Naive thymus-derived CD4-positive, alpha-beta T cell (primary cell): Measurements from ENCODE around the gene C5orf63. TPM values are rescaled to one million over a fixed set of nuclear protein-coding genes. Genes with fewer than 3 reads are reported as not detected.
"Not testable (repeated sequence)": the region's sequence is repeated elsewhere in the genome, so short reads cannot be mapped to it uniquely, and the experiment has no call there.

Experiments used
- ATAC-seq: fragments of 150-1000 bp; cut with Tn5 transposase; 2 replicates; pipeline ENCODE4 v1.10.0; 2021; ENCODE audit warnings: mild to moderate bottlenecking, moderate library complexity
- CTCF ChIA-PET: fragments of 350-600 bp; sonication (Branson Sonifier 250); formaldehyde crosslinking; loops from one replicate; lab custom pipeline; 2021; ENCODE audit warnings: antibody characterized with exemption; lab: Charles Lee
- POLR2A ChIA-PET: fragments of 350-600 bp; sonication (Branson Sonifier 250); formaldehyde crosslinking; loops from one replicate; lab custom pipeline; 2021; ENCODE audit warnings: antibody characterized with exemption, inconsistent platforms; lab: Charles Lee
- DNase-seq, 9 donors: peaks; one replicate each; pipeline versions ENCODE4 v3.0.0 to v3.0.0-alpha.2; 2020 to 2022; ENCODE audit warnings: mixed read lengths in 1 of 9
- H3K27ac ChIP-seq: one replicate; pipeline ENCODE4 v1.7.0; 2013; ENCODE audit warnings: mild to moderate bottlenecking, low read depth, low read length, moderate library complexity
- H3K27me3 ChIP-seq, 2 donors: one replicate each; pipeline ENCODE4 v1.7.0; 2013; ENCODE audit warnings: low read length in 2 of 2, mild to moderate bottlenecking in 2 of 2, moderate library complexity in 2 of 2; ENCODE audit not compliant: control insufficient read depth in 2 of 2, insufficient read depth in 2 of 2
- H3K36me3 ChIP-seq, 3 experiments: 1 replicate in 2 of 3; 2 replicates in 1 of 3; pipeline ENCODE4 v1.7.0; 2013; ENCODE audit warnings: low read length in 3 of 3, mild to moderate bottlenecking in 3 of 3, moderate library complexity in 1 of 3; ENCODE audit not compliant: insufficient read depth in 3 of 3, control insufficient read depth in 2 of 3
- H3K4me1 ChIP-seq, 2 donors: one replicate each; pipeline ENCODE4 v1.7.0; 2013; ENCODE audit warnings: low read length in 2 of 2, mild to moderate bottlenecking in 2 of 2, moderate library complexity in 1 of 2; ENCODE audit not compliant: control insufficient read depth in 2 of 2, insufficient read depth in 2 of 2
- H3K4me3 ChIP-seq: 2 replicates; pipeline ENCODE4 v1.7.0; 2013; ENCODE audit warnings: mild to moderate bottlenecking, low read length
- H3K9me3 ChIP-seq, 3 experiments: 1 replicate in 2 of 3; 2 replicates in 1 of 3; pipeline ENCODE4 v1.7.0; 2013; ENCODE audit warnings: low read length in 3 of 3; ENCODE audit not compliant: control insufficient read depth in 2 of 3
- H3K27ac Mint-ChIP-seq, 9 donors: one replicate each; pipeline ENCODE4 v1.8.0; 2020 to 2022; ENCODE audit warnings: mixed read lengths in 9 of 9, mild to moderate bottlenecking in 8 of 9, moderate library complexity in 5 of 9, inconsistent platforms in 2 of 9
- H3K27me3 Mint-ChIP-seq, 5 donors: one replicate each; pipeline ENCODE4 v1.8.0; 2021 to 2022; ENCODE audit warnings: mixed read lengths in 5 of 5, mild to moderate bottlenecking in 1 of 5
- H3K36me3 Mint-ChIP-seq, 5 donors: one replicate each; pipeline ENCODE4 v1.8.0; 2020 to 2022; ENCODE audit warnings: mixed read lengths in 5 of 5, mild to moderate bottlenecking in 3 of 5, inconsistent platforms in 1 of 5
- H3K4me1 Mint-ChIP-seq, 7 donors: one replicate each; pipeline ENCODE4 v1.8.0; 2020 to 2022; ENCODE audit warnings: mixed read lengths in 7 of 7, mild to moderate bottlenecking in 3 of 7, inconsistent platforms in 1 of 7
- H3K4me3 Mint-ChIP-seq, 10 donors: one replicate each; pipeline ENCODE4 v1.8.0; 2020 to 2022; ENCODE audit warnings: mild to moderate bottlenecking in 10 of 10, mixed read lengths in 10 of 10, moderate library complexity in 6 of 10, inconsistent platforms in 2 of 10
- H3K9me3 Mint-ChIP-seq, 11 donors: one replicate each; pipeline ENCODE4 v1.8.0; 2020 to 2022; ENCODE audit warnings: mixed read lengths in 11 of 11, mild to moderate bottlenecking in 4 of 11, inconsistent platforms in 1 of 11, moderate library complexity in 1 of 11
- intact Hi-C, 2 donors: fragments of 100-400 bp; cut with micrococcal nuclease; formaldehyde crosslinking; loops; one replicate each; pipeline ENCODE4 v1.15.1; 2023
- polyA plus RNA-seq, 2 donors: library from polyadenylated mRNA; unstranded; fragments of 300-500 nt; fragmentation: Illumina TruSeq; gene quantifications; one replicate each; pipeline ENCODE4 v1.2.3, GENCODE V29; 2021
- total RNA-seq, 6 experiments: library from RNA in 5 of 6; stranded (reverse) in 5 of 6; gene quantifications; 1 replicate in 5 of 6; 2 replicates in 1 of 6; pipeline ENCODE4 v1.2.3 and lab custom pipeline; 2021 to 2026

C5orf63 gene
- total RNA-seq, result 10 to 100 TPM in 4 of 5 experiments, 1 to 10 TPM in 1; 9.2 to 20.7 (median 11.9) TPM
- polyA plus RNA-seq, result 1 to 10 TPM; 4.3 to 4.7 TPM
- 8.6 reads per million, percentile 33 among the genes with 10 or more reads in this experiment for total RNA-seq (lab: John Stamatoyannopoulos, UW)

- Mint-ChIP-seq H3K9me3 (peaks cover 0 to 2% (median 0%) of the 10 kb centered on the region in 11 donors), H3K4me3 (peak within 1 kb of the TSS; percentile 89 to 100 (median 92)), H3K27me3 (no peaks in the 10 kb centered on the region), H3K36me3 (peaks cover 3 to 28% (median 10%) of the 10 kb centered on the region in 5 donors), H3K4me1 (peaks cover 17 to 39% (median 29%) of the 10 kb centered on the region in 7 donors), H3K27ac (peak within 1 kb of the TSS; percentile 74 to 98 (median 93))
- peak; percentile 41 to 78 (median 69) for DNase-seq
- Histone ChIP-seq H3K4me1 (peaks cover 8 to 10% of the 10 kb centered on the region in 2 donors), H3K36me3 (no peaks in the 10 kb centered on the region), H3K27me3 (no peaks in the 10 kb centered on the region), H3K4me3 (peak within 1 kb of the TSS; percentile 83), H3K9me3 (no peaks in the 10 kb centered on the region), H3K27ac (peak within 1 kb of the TSS; percentile 69)
- ChIA-PET CTCF (interaction anchor here (0.7 to 1.7 kb wide), 2 partner anchors 9 to 114 kb away, joined by 3 to 4 read pairs; no protein-coding TSS in a partner anchor), POLR2A (interaction anchor here (1.0 to 2.6 kb wide), 10 partner anchors 9 to 295 kb away, joined by 3 to 18 read pairs (median 4); no protein-coding TSS in a partner anchor)
- intact Hi-C loops, result loop anchor here (1.0 to 5.0 kb wide), 7 partner anchors 43 to 471 kb away; partner anchors contain the start of genes MARCHF3 (in 2 of the 2) and PHAX (in 1 of the 2)
- peak; percentile 91 for ATAC-seq
These were observed at the start of gene C5orf63 for GRCh38 chr5:127072861-127073846. TSS of gene C5orf63 (minus strand) at chr5:127073502. CDS start at chr5:127058995, 14,507 bp downstream.

- POLR2A ChIA-PET, result no interaction called here
- peaks cover 4 to 35% (median 19%) of the 10 kb centered on the region in 5 donors for H3K27me3 Mint-ChIP-seq
- no peaks in the 10 kb centered on the region for H3K4me1 Mint-ChIP-seq
These were observed 39.1 kb upstream of the C5orf63 start for GRCh38 chr5:127112347-127112864.

GRCh38 chr5:127111112-127111511 lies 37.8 kb upstream of the C5orf63 start:
- Histone ChIP-seq H3K27ac (no peak overlapping the region), H3K36me3 (no peaks in the 10 kb centered on the region), H3K4me1 (no peaks in the 10 kb centered on the region), H3K27me3 (no peaks in the 10 kb centered on the region), H3K4me3 (no peak overlapping the region), H3K9me3 (no peaks in the 10 kb centered on the region)
- intact Hi-C loops, result no loop called here
- ChIA-PET CTCF (no interaction called here), POLR2A (no interaction called here)
- Mint-ChIP-seq H3K4me3 (no peak overlapping the region), H3K27me3 (peaks cover 4 to 38% (median 17%) of the 10 kb centered on the region in 5 donors), H3K9me3 (peaks cover 2 to 19% (median 8%) of the 10 kb centered on the region in 11 donors), H3K4me1 (no peaks in the 10 kb centered on the region), H3K36me3 (peaks cover 0 to 6% (median 0%) of the 10 kb centered on the region in 5 donors), H3K27ac (no peak overlapping the region)
- no peak for DNase-seq
- ATAC-seq, result no peak

More at GRCh38 chr5:127112347-127112864, 39.1 kb upstream of the C5orf63 start:
- Mint-ChIP-seq H3K9me3 (peaks cover 2 to 18% (median 6%) of the 10 kb centered on the region in 11 donors), H3K27ac (no peak overlapping the region), H3K36me3 (peaks cover 0 to 6% (median 0%) of the 10 kb centered on the region in 5 donors), H3K4me3 (no peak overlapping the region)
- H3K9me3 ChIP-seq, result no peaks in the 10 kb centered on the region
- no peaks in the 10 kb centered on the region for H3K4me1 ChIP-seq
- intact Hi-C loops, result no loop called here
- no peaks in the 10 kb centered on the region for H3K27me3 ChIP-seq
- H3K4me3 ChIP-seq, result no peak overlapping the region
- no peak for ATAC-seq
- DNase-seq, result no peak
- CTCF ChIA-PET, result no interaction called here
- H3K27ac ChIP-seq, result no peak overlapping the region
- H3K36me3 ChIP-seq, result no peaks in the 10 kb centered on the region

- POLR2A ChIA-PET, CTCF ChIA-PET, intact Hi-C loops, DNase-seq, H3K4me3 Mint-ChIP-seq, H3K27ac ChIP-seq, ATAC-seq, H3K36me3 Mint-ChIP-seq, H3K27me3 ChIP-seq, H3K36me3 ChIP-seq, H3K9me3 ChIP-seq, H3K27ac Mint-ChIP-seq, H3K4me3 ChIP-seq, H3K4me1 Mint-ChIP-seq, H3K4me1 ChIP-seq: not testable (repeated sequence)
- Mint-ChIP-seq H3K9me3 (peaks cover 2 to 23% (median 9%) of the 10 kb centered on the region in 11 donors), H3K27me3 (peaks cover 4 to 27% (median 16%) of the 10 kb centered on the region in 5 donors)
These were observed 35.4 kb upstream of the C5orf63 start for GRCh38 chr5:127108624-127109260.

GRCh38 chr5:127101935-127102334 lies 28.6 kb upstream of the C5orf63 start:
- Histone ChIP-seq H3K9me3 (no peaks in the 10 kb centered on the region), H3K36me3 (no peaks in the 10 kb centered on the region), H3K4me3 (no peak overlapping the region), H3K27ac (no peak overlapping the region), H3K4me1 (no peaks in the 10 kb centered on the region), H3K27me3 (no peaks in the 10 kb centered on the region)
- DNase-seq, result no peak
- intact Hi-C loops, result no loop called here
- H3K9me3 Mint-ChIP-seq, result peaks cover 0 to 7% (median 2%) of the 10 kb centered on the region in 11 donors
- H3K4me3 Mint-ChIP-seq, result no peak overlapping the region
- ChIA-PET CTCF (no interaction called here), POLR2A (no interaction called here)
- ATAC-seq, result no peak
- no peaks in the 10 kb centered on the region for H3K36me3 Mint-ChIP-seq
- peaks cover 0 to 4% (median 4%) of the 10 kb centered on the region in 5 donors for H3K27me3 Mint-ChIP-seq
- H3K27ac Mint-ChIP-seq, result no peak overlapping the region
- H3K4me1 Mint-ChIP-seq, result peaks cover 0 to 17% (median 7%) of the 10 kb centered on the region in 7 donors

- peaks cover 0 to 7% (median 2%) of the 10 kb centered on the region in 11 donors for H3K9me3 Mint-ChIP-seq
- intact Hi-C loops, result no loop called here
- H3K27ac Mint-ChIP-seq, result no peak overlapping the region
- no peaks in the 10 kb centered on the region for H3K4me1 ChIP-seq
- ATAC-seq (no peak), DNase-seq (no peak)
- no peaks in the 10 kb centered on the region for H3K36me3 Mint-ChIP-seq
- no peaks in the 10 kb centered on the region for H3K27me3 ChIP-seq
- no peak overlapping the region for H3K27ac ChIP-seq
- ChIA-PET CTCF (no interaction called here), POLR2A (no interaction called here)
- no peak overlapping the region for H3K4me3 Mint-ChIP-seq
- H3K9me3 ChIP-seq, result no peaks in the 10 kb centered on the region
- no peak overlapping the region for H3K4me3 ChIP-seq
- peaks cover 0 to 4% (median 4%) of the 10 kb centered on the region in 5 donors for H3K27me3 Mint-ChIP-seq
- H3K36me3 ChIP-seq, result no peaks in the 10 kb centered on the region
- H3K4me1 Mint-ChIP-seq, result peaks cover 0 to 17% (median 7%) of the 10 kb centered on the region in 7 donors
These were observed 28.2 kb upstream of the C5orf63 start for GRCh38 chr5:127101533-127101932.
